BE2C (cell line): ENCODE results near the gene SF3B5.

Experiments
- DNase-seq: peaks from one replicate; pipeline ENCODE4 v3.0.0-alpha.2; 2020
- H3K27me3 ChIP-seq: fragments of 250-450 bp; sonication (Bioruptor Pico); 2 replicates; pipeline ENCODE4 v1.5.1; 2020; ENCODE audit warnings: mild to moderate bottlenecking
- H3K36me3 ChIP-seq: fragments of 250-450 bp; sonication (Bioruptor Pico); 2 replicates; pipeline ENCODE4 v1.5.1; 2020; ENCODE audit warnings: mild to moderate bottlenecking
- H3K4me1 ChIP-seq: fragments of 250-450 bp; sonication (Bioruptor Pico); 2 replicates; pipeline ENCODE4 v1.5.1; 2020
- H3K4me3 ChIP-seq: 2 replicates; pipeline ENCODE4 v1.5.1; 2011; ENCODE audit warnings: low read depth, low read length
- H3K9me3 ChIP-seq: fragments of 250-450 bp; sonication (Bioruptor Pico); 2 replicates; pipeline ENCODE4 v1.5.1; 2020
- CTCF ChIP-seq: IDR thresholded peaks from 2 replicates; pipeline ENCODE4 v1.5.1; 2012; ENCODE audit warnings: mild to moderate bottlenecking, low read depth, low read length

SF3B5 gene

DNA sequence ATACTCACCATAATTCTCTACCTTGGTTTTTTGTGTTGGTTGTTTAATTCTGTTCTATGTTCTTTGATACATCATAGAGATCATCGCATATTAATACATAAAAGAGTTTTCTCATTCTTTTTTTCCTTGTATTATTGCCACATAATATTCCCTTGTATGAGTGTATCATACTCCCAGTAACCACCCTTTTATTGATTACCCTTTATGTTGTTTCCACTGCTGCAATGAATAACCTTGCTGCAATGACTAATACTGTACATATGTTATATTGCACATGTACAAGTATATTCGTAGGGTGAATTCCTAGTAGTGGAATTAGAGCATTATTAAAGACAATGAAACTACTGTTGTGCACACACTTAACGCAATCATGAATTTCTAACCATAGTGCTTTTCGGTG lies 9.1 kb upstream of the SF3B5 start:
- no peak for TF ChIP-seq CTCF
- Histone ChIP-seq H3K9me3 (no peaks in the 10 kb centered on the region), H3K27me3 (peaks cover 3% of the 10 kb centered on the region; the same call in 1 of the 2 replicates), H3K4me1 (no peaks in the 10 kb centered on the region), H3K36me3 (no peaks in the 10 kb centered on the region), H3K4me3 (no peak overlapping the region)
- no peak for DNase-seq

DNA sequence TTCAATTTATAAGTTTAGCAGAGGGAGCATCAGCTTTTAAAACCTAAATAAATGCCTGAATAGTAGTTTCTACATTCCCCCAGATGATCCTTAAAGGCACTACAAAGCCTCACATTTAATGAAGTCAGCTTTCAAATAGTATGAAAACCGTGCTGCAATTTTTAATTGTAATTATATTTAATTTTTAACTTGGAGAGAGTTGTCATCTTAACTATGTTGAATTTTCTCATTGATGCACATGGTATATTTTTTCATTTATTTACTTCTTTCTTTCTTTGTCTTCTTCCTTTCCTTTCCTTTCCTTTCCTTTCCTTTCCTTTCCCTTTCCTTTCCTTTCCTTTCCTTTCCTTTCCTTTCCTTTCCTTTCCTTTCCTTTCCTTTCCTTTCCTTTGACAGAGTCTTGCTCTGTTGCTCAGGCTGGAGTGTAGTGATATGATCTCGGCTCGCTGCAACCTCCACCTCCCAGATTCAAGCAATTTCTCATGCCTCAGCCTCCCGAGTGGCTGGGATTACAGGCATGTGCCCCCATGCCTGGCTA lies 7.7 kb upstream of the SF3B5 start:
- no peaks in the 10 kb centered on the region for H3K36me3 ChIP-seq
- TF ChIP-seq CTCF: no peak
- no peaks in the 10 kb centered on the region for H3K4me1 ChIP-seq
- H3K9me3 ChIP-seq: no peaks in the 10 kb centered on the region
- no peak for DNase-seq
- H3K27me3 ChIP-seq: peaks cover 9% of the 10 kb centered on the region
- no peak overlapping the region for H3K4me3 ChIP-seq

GRCh38 chr6:144098993-144099392 lies 3.6 kb upstream of the SF3B5 start:
- no peak for TF ChIP-seq CTCF
- Histone ChIP-seq H3K9me3 (no peaks in the 10 kb centered on the region), H3K4me3 (no peak overlapping the region), H3K27me3 (peaks cover 9% of the 10 kb centered on the region), H3K4me1 (no peaks in the 10 kb centered on the region), H3K36me3 (no peaks in the 10 kb centered on the region)
- no peak for DNase-seq

- Histone ChIP-seq H3K36me3 (no peaks in the 10 kb centered on the region), H3K9me3 (no peaks in the 10 kb centered on the region), H3K4me3 (peak overlapping the region; percentile 99), H3K27me3 (peaks cover 6% of the 10 kb centered on the region), H3K4me1 (no peaks in the 10 kb centered on the region)
- DNase-seq: no peak
- TF ChIP-seq CTCF: no peak
Observed at GRCh38 chr6:144094731-144095133, 641 bp downstream of the SF3B5 start.

GRCh38 chr6:144093658-144094057 lies 1.7 kb downstream of the SF3B5 start:
- H3K27me3 ChIP-seq: peaks cover under 1% of the 10 kb centered on the region; the same call in 1 of the 2 replicates
- H3K4me3 ChIP-seq: no peak overlapping the region

More at GRCh38 chr6:144093658-144094057, 1.7 kb downstream of the SF3B5 start:
- Histone ChIP-seq H3K4me1 (no peaks in the 10 kb centered on the region), H3K9me3 (no peaks in the 10 kb centered on the region), H3K36me3 (no peaks in the 10 kb centered on the region)
- DNase-seq: no peak
- TF ChIP-seq CTCF: no peak
